Measurements from ENCODE around the gene ANKRD10.

Gene ANKRD10

GRCh38 chr13:110944968-110945927 is 30.4 kb upstream of the ANKRD10 start:
- DNase-seq = no peak

- peak; percentile 68 for DNase-seq
These were observed 29.5 kb upstream of the ANKRD10 start for GRCh38 chr13:110944121-110944967.

GRCh38 chr13:110942248-110942981 is 27.5 kb upstream of the ANKRD10 start:
- DNase-seq = peak; percentile 53

- DNase-seq = no peak
These were observed 24.0 kb upstream of the ANKRD10 start for GRCh38 chr13:110938662-110939421.

- no peak for DNase-seq
These were observed 22.8 kb upstream of the ANKRD10 start for GRCh38 chr13:110937511-110938285.

GRCh38 chr13:110936519-110936918 is 21.6 kb upstream of the ANKRD10 start:
- no peak for DNase-seq

GRCh38 chr13:110932588-110932987 is 17.7 kb upstream of the ANKRD10 start:
- DNase-seq = no peak

GRCh38 chr13:110929104-110929777 is 14.4 kb upstream of the ANKRD10 start:
- DNase-seq = no peak

- DNase-seq = no peak
These were observed 10.2 kb upstream of the ANKRD10 start for GRCh38 chr13:110925023-110925612.

- no peak for DNase-seq
These were observed 9.7 kb upstream of the ANKRD10 start for GRCh38 chr13:110924639-110924934.

- no peak for DNase-seq
These were observed 9.1 kb upstream of the ANKRD10 start for GRCh38 chr13:110923777-110924638.

- no peak for DNase-seq
These were observed 8.2 kb upstream of the ANKRD10 start for GRCh38 chr13:110923086-110923485.

- no peak for DNase-seq
These were observed 7.6 kb upstream of the ANKRD10 start for GRCh38 chr13:110922506-110922905.

GRCh38 chr13:110921695-110922094 is 6.8 kb upstream of the ANKRD10 start:
- no peak for DNase-seq

GRCh38 chr13:110921209-110921608 is 6.3 kb upstream of the ANKRD10 start:
- DNase-seq = no peak

GRCh38 chr13:110920038-110920437 is 5.2 kb upstream of the ANKRD10 start:
- no peak for DNase-seq

- DNase-seq = no peak
These were observed 1.7 kb upstream of the ANKRD10 start for GRCh38 chr13:110916301-110917142.

- DNase-seq = no peak
These were observed 971 bp upstream of the ANKRD10 start for GRCh38 chr13:110915874-110916206.
